ENCODE results near the gene ATMIN. TPM values are rescaled to one million over a fixed set of nuclear protein-coding genes. Genes with fewer than 3 reads are reported as not detected.

ATMIN gene
- total and polyA plus RNA-seq, 10 of the 15 experiments (the other 5 are each of a cell fraction or from before 2014, with no cell fraction given): 5.2 to 28.9 (median 18.3) TPM

DNA sequence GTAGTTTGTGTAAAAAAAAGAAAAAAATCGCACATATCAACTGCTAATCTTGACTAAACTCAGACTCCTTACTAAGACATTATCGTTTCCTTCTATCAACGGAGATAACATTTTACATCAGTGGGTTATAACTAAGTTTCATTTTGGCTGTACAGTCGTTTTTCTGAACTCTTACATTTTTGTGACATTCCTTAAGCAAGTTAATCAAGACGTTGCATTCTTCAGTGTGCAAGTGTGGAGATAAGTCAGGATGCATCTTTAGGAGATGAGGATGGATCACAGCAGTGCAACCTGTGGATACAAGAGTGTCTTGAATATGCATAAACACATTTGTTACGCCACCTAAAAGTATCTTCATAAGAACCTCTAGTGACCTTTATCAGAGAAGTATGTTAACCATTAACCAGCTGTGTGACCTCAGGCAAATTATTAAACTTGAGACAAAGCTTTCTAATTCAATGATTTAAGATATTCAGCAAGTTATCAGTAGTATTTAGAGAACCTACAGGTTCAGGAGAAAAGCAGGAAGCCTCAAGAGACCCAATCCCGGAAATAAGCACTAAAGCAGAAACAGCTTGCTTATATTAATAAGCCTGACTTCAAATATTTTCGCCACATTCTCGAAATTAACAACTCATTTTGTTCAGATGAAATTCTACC, 38.4 kb upstream of the ATMIN start:
- Histone ChIP-seq H2AFZ (ENCODE audit: control insufficient read depth, low read depth, low read length) (peak overlapping the region; percentile 33), H3K4me2 (ENCODE audit: control insufficient read depth, insufficient read depth) (peak overlapping the region; percentile 80), H4K20me1 (ENCODE audit: control insufficient read depth, insufficient read depth) (no peaks in the 10 kb centered on the region), H3K27me3 (replicated peaks in 1 of 2; ENCODE audit: control insufficient read depth in 2 of 2, insufficient read depth in 2 of 2, low read length in 1 of 2) (no peaks in the 10 kb centered on the region), H3K36me3 (ENCODE audit: control insufficient read depth in 2 of 2, insufficient read depth in 2 of 2, low read length in 1 of 2) (peaks cover 0 to 2% of the 10 kb centered on the region in 2 experiments; a peak in 2 of 4 replicates), H3K4me1 (ENCODE audit: control insufficient read depth, insufficient read depth, low read length) (no peaks in the 10 kb centered on the region; the same call in 1 of the 2 replicates), H3K4me3 (peak overlapping the region; percentile 60), H3K27ac (ENCODE audit: control insufficient read depth, insufficient read depth) (peak overlapping the region; percentile 83), H3K79me2 (ENCODE audit: control insufficient read depth, insufficient read depth, low read length) (peaks cover 88% of the 10 kb centered on the region), H3K9me3 (replicated peaks; ENCODE audit: control insufficient read depth, insufficient read depth, low read length) (no peaks in the 10 kb centered on the region; the same call in 2 of the 3 replicates), H3K9ac (ENCODE audit: control insufficient read depth, insufficient read depth, low read length) (peak overlapping the region; percentile 67)
- ATAC-seq: peak; percentile 81
- under 1% methylated on average over 9 of the region's 9 CpGs for WGBS (ENCODE audit: insufficient coverage, insufficient replicate concordance, low lambda C conversion rate, missing lambda C conversion rate)
- CTCF ChIA-PET: interaction anchor here (0.8 to 2.0 kb wide), 8 partner anchors 13 to 73 kb away, joined by 3 to 10 read pairs (median 6); partner anchors contain the start of gene ATMIN
- RAD21 ChIA-PET (ENCODE audit: unreplicated experiment): interaction anchor here (0.6 to 1.7 kb wide), 7 partner anchors 8 to 743 kb away, joined by 3 to 6 read pairs (median 4); partner anchors contain the start of genes ATMIN and CENPN
- DNase-seq (ENCODE audit: low read depth, low spot score): peak; percentile 66
- SMC1A ChIA-PET (ENCODE audit: uncharacterized antibody, unreplicated experiment): interaction anchor here (0.8 to 1.3 kb wide), 9 partner anchors 9 to 733 kb away, joined by 3 to 9 read pairs (median 4); partner anchors contain the start of genes C16orf46, CENPN and CMC2
- in situ Hi-C loops (cut with MboI) (no loop called here), intact Hi-C loops (cut with micrococcal nuclease; ENCODE audit: unreplicated experiment) (no loop called here)
- BruUV-seq (replicated peaks): no TSS peak
- POLR2A ChIA-PET: interaction anchor here (0.6 to 2.4 kb wide), 10 partner anchors 9 to 777 kb away, joined by 3 to 15 read pairs (median 3); partner anchors contain the start of genes C16orf46, CENPN and CMC2
- no peak for FAIRE-seq
- TF ChIP-seq TCF7 (IDR thresholded peaks at IDR 0.05; ENCODE audit: borderline replicate concordance) (0 out of 2 replicates have a peak, but pooled peaks have one; percentile 2), POU2F2 (IDR thresholded peaks at IDR 0.05; ENCODE audit: borderline replicate concordance, low read depth, low read length) (peak; percentile 53; the same call in 1 of the 3 replicates), E2F8 (IDR thresholded peaks at IDR 0.05; ENCODE audit: low read depth, partially characterized antibody) (peak; percentile 24), IKZF1 (conservative IDR thresholded peaks at IDR 0.05) (peak; percentile 32; the same call in 1 of the 2 replicates), DPF2 (IDR thresholded peaks at IDR 0.05) (peak; percentile 76), TBL1XR1 (IDR thresholded peaks at IDR 0.05; ENCODE audit: low read depth, low read length) (no peak), POLR2A (IDR thresholded peaks at IDR 0.05; ENCODE audit: low read depth, low read length) (no peak), MEF2B (IDR thresholded peaks at IDR 0.05; ENCODE audit: partially characterized antibody, poor library complexity, severe bottlenecking) (peak; percentile 18), MTA2 (IDR thresholded peaks at IDR 0.05; ENCODE audit: low read depth) (peak; percentile 69; the same call in 1 of the 2 replicates), ATF7 (IDR thresholded peaks at IDR 0.05; ENCODE audit: low read depth) (peak; percentile 54), NR2F1 (conservative IDR thresholded peaks at IDR 0.05) (peak; percentile 94), SMAD1 (IDR thresholded peaks at IDR 0.05; ENCODE audit: low read depth, partially characterized antibody) (peak; percentile 30)
- TF ChIP-seq, protein P1, sequence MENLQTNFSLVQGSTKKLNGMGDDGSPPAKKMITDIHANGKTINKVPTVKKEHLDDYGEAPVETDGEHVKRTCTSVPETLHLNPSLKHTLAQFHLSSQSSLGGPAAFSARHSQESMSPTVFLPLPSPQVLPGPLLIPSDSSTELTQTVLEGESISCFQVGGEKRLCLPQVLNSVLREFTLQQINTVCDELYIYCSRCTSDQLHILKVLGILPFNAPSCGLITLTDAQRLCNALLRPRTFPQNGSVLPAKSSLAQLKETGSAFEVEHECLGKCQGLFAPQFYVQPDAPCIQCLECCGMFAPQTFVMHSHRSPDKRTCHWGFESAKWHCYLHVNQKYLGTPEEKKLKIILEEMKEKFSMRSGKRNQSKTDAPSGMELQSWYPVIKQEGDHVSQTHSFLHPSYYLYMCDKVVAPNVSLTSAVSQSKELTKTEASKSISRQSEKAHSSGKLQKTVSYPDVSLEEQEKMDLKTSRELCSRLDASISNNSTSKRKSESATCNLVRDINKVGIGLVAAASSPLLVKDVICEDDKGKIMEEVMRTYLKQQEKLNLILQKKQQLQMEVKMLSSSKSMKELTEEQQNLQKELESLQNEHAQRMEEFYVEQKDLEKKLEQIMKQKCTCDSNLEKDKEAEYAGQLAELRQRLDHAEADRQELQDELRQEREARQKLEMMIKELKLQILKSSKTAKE (IDR thresholded peaks at IDR 0.05; ENCODE audit: low read depth, poor library complexity, severe bottlenecking): no peak
- TF ChIP-seq, protein P2, sequence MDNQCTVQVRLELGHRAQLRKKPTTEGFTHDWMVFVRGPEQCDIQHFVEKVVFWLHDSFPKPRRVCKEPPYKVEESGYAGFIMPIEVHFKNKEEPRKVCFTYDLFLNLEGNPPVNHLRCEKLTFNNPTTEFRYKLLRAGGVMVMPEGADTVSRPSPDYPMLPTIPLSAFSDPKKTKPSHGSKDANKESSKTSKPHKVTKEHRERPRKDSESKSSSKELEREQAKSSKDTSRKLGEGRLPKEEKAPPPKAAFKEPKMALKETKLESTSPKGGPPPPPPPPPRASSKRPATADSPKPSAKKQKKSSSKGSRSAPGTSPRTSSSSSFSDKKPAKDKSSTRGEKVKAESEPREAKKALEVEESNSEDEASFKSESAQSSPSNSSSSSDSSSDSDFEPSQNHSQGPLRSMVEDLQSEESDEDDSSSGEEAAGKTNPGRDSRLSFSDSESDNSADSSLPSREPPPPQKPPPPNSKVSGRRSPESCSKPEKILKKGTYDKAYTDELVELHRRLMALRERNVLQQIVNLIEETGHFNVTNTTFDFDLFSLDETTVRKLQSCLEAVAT (IDR thresholded peaks at IDR 0.05): peak; percentile 59; the same call in 1 of the 2 replicates
- TF ChIP-seq, protein P3, sequence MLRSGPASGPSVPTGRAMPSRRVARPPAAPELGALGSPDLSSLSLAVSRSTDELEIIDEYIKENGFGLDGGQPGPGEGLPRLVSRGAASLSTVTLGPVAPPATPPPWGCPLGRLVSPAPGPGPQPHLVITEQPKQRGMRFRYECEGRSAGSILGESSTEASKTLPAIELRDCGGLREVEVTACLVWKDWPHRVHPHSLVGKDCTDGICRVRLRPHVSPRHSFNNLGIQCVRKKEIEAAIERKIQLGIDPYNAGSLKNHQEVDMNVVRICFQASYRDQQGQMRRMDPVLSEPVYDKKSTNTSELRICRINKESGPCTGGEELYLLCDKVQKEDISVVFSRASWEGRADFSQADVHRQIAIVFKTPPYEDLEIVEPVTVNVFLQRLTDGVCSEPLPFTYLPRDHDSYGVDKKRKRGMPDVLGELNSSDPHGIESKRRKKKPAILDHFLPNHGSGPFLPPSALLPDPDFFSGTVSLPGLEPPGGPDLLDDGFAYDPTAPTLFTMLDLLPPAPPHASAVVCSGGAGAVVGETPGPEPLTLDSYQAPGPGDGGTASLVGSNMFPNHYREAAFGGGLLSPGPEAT (IDR thresholded peaks at IDR 0.05; ENCODE audit: low read depth): 0 out of 2 replicates have a peak, but pooled peaks have one; percentile 20
